Activated CD4-positive, CD25-positive, alpha-beta regulatory T cell treated with anti-CD3 and anti-CD28 coated beads, Interleukin-2, amount 50 U/mL, for 16 hours (primary cell): ENCODE results near the gene MATR3.
"Not testable (repeated sequence)": the region's sequence is repeated elsewhere in the genome, so short reads cannot be mapped to it uniquely, and the experiment has no call there.

Experiments
- DNase-seq: peaks from one replicate; pipeline ENCODE4 v3.0.0-alpha.2; 2020; ENCODE audit warnings: low read depth, low spot score

The MATR3 gene

GRCh38 chr5:139297439-139298133 lies 4.0 kb downstream of the MATR3 start:
- DNase-seq, result no peak

DNA sequence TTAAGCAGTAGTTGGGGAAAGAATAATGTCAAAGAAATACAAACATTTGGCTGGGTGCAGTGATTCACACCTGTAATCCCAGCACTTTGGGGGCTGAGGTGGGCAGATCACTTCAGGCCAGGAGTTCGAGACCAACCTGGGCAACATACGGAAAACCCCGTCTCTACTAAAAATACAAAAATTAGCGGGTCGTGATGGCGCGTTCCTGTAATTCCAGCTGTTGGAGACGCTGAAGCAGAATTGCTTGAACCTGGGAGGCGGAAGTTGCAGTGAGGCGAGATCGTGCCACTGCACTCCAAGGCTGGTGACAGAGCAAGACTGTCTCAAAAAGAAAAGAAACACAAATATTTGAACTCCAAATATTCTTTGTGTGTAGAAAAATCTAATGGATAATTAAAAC lies 4.7 kb downstream of the MATR3 start:
- DNase-seq, result no peak

GRCh38 chr5:139299486-139299885 lies 5.9 kb downstream of the MATR3 start:
- no peak for DNase-seq

GRCh38 chr5:139301808-139302499 lies 8.4 kb downstream of the MATR3 start:
- no peak for DNase-seq

DNA sequence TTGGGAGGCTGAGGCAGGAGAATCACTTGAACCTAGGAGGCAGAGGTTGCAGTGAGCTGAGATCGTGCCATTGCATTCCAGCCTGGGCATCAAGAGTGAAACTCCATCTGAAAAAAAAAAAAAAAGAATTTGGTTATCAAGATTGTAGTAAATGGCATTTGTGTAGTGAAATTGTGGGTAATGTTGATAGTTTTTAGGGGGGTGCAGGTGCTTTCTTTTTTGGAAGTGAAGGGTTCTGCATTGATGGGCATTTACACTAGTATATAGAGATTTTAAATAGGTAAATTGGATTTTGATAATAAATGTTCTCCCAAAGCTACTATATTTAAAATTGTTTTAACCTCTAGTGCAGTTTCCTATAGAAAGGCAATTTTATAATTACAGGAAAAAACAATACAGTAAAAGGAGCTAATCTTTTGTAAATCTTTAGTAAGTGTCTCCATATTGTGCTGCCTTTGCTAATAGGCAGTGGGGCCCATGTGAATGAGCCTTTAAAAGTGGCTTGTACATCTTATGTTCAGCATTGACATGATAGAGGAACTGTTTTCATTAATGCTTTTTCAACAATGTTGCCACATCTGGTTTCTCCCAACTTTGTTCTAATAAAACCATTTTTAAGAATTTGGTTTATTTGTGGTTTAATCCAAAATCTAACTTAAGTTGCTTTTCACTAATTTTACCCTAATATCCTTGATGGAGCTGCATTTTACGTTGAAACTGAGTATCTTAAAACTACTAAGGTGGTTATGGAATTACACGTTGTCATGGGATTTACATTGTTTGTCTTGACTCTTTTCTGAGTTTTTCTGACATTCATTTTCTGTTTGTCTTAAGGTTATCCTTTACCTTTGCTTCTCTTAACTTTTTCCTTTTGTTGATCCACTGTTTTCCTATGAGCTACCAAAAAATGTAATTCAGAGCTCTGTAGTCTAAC lies 11.1 kb downstream of the MATR3 start:
- no peak for DNase-seq

GRCh38 chr5:139306197-139306596 lies 12.7 kb downstream of the MATR3 start:
- no peak for DNase-seq

- no peak for DNase-seq
These were observed 13.3 kb downstream of the MATR3 start for GRCh38 chr5:139306628-139307379.

- no peak for DNase-seq
These were observed 15.3 kb downstream of the MATR3 start for GRCh38 chr5:139308797-139309196.

GRCh38 chr5:139310715-139311186 lies 17.2 kb downstream of the MATR3 start:
- not testable (repeated sequence) for DNase-seq

- no peak for DNase-seq
These were observed 18.5 kb downstream of the MATR3 start for GRCh38 chr5:139312075-139312474.

- no peak for DNase-seq
These were observed 20.7 kb downstream of the MATR3 start for GRCh38 chr5:139314276-139314675.

DNA sequence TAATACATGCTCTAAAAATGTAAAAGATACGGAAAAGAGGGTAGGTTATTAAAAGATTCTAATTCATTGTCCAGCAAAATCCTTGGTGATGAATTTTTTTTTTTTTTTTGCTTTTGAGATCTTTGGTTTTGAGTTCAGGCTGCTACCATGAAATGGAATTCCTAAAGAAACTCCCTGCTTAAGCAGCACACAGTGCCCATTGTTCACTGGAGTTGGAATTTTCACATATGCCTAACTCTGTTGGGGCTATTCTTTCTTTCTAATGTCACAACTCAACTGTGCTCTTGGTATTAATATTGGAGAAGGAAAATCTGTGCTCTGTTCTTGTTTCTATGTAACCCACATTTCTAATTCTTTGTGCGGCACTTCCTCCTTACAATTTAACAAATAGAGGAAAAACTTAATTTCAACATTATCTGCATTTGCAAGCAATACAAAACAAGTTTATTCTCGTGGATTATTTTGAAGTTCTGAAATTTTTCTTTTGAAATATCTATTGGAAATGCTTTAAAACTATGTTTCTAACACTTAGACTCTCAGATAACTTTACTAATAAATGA lies 21.6 kb downstream of the MATR3 start:
- no peak for DNase-seq

DNA sequence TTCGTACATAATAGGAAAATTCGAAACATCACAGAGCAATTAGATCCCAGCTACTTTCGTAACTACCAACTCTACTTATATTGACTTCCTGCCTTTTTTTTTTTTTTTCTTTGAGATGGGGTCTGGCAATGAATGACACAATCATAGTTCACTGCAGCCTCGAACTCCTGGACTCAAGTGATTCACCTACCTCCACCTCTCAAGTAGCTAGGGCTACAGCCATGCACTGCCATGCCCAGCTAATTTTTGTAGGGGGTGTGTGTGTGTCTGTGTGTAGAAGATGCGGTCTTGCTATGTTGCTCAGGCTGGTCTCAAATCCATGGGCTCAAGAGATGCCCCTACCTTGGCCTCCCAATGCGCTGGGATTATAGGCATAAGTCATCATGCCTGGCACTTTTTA lies 42.3 kb downstream of the MATR3 start:
- no peak for DNase-seq

GRCh38 chr5:139340051-139340450 lies 46.5 kb downstream of the MATR3 start:
- DNase-seq, result no peak

DNA sequence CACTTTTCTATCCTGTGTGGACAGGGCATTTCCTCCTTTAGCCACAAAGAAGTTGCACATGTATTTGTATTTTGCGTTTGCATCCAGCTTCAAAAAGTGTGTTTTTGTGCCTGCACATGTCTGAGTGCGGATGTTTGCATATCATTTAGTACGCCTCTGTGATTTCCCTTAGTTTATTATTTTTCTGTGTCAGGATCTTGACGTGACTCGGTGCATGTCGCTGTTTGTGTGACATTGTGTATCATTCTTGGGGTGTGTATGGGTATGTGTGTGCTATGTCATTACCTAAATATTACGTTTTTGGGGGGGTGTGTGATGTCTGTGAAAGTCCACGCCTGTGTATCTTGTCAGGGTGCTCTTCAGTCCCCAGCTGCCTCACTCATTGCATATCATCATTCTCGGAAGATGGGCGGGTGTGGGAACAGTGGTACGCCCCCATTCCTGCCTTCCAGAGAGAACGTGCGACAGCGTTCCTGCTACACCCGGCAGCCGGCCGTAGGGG lies 47.7 kb downstream of the MATR3 start:
- DNase-seq, result no peak

DNA sequence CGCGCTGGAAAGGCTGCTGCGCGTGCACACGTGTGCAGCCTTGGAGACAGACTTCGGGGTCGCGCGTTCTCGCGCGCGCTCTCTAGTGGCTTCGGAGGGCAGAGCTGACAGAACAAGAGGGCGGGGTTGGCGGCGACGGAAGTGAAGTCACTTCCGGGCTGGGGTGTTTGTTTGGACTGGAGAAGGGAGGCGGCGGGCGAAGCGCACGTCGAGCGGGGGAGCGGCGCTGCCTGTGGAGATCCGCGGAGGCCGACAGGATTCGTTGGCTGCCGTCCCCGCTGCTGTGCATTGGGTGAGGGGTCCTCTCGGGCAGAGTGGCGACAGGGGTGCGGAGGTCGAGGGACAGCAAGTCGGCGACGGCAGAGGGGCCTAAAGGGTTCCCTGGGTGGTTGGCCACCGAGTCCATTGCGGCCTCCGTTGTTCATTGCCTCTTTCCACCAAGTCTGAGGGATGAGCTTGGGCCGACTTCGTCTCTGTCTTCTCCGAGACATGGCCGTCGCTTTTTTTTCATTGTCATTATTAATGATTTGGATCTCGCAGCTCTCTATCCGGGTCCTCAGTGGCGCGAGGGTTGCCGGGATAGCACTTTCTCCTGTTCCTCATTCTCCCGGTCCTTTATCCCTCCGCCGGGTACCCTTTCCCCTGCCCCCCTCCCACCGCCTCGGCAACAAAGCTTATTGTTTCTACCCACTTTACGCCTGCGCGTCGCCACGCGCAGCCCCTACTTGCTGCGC lies 48.3 kb downstream of the MATR3 start, which contains the start of gene PAIP2:
TSS of gene PAIP2 (plus strand) at position 166 of the 734 bp plus-strand sequence. CDS start 21,931 bp downstream, outside the sequence.
- DNase-seq, result peak; percentile 95

DNA sequence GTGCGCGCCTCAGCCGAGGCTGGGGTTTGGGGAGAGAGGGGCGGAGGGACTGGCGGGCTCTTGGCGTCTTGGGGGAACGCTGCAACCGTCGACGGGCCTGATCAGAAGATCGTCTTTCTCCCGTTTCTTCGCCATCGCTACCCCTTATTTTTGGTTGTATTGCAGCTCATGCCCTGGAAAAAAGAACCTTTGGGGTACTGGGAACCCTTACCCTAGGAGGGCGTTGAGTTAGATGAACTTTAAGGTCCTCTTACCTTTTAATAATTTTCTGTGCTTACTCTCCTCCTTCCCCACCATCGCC lies 48.8 kb downstream of the MATR3 start:
- DNase-seq, result no peak

DNA sequence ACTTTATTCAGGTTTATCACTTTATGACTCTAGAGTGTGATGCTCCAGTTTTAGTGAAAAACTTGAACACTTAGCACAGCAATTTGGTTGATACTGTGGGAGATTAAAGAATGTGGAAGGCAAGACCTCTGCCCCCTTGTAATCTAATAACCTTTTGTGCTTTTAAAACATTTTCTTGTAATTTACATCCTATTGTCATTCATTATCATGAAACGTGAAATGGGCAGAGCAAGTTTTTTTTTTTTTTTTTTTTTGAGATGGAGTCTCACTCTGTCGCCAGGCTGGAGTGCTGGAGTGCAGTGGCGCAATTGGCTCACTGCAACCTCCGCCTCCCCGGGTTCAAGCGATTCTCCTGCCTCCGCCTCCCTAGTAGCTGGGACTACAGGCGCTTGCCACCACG lies 49.9 kb downstream of the MATR3 start:
- no peak for DNase-seq

GRCh38 chr5:139344177-139344576 lies 50.6 kb downstream of the MATR3 start:
- DNase-seq, result no peak

- DNase-seq, result not testable (repeated sequence)
These were observed 51.9 kb downstream of the MATR3 start for GRCh38 chr5:139345442-139345841.
